Parathyroid adenoma (tissue), 2 donors: ENCODE data around the gene ZNF639.
A peak's percentile ranks its signal among the peaks of the same experiment; 100 is the strongest.

ENCODE experiments used
- H2AFZ ChIP-seq: fragments of 300-600 bp; sonication (generic); one replicate; pipeline ENCODE4 v1.7.0; 2017; ENCODE audit warnings: antibody characterized with exemption, mild to moderate bottlenecking
- H3K27ac ChIP-seq: fragments of 300-600 bp; sonication (generic); one replicate; pipeline ENCODE4 v1.7.0; 2017
- H3K27me3 ChIP-seq: fragments of 300-600 bp; sonication (generic); one replicate; pipeline ENCODE4 v1.7.0; 2017; ENCODE audit warnings: low read length; ENCODE audit not compliant: control insufficient read depth, insufficient read depth
- H3K36me3 ChIP-seq: fragments of 300-600 bp; sonication (generic); one replicate; pipeline ENCODE4 v1.7.0; 2017; ENCODE audit warnings: low read length; ENCODE audit not compliant: control insufficient read depth, insufficient read depth
- H3K4me1 ChIP-seq: fragments of 300-600 bp; sonication (generic); one replicate; pipeline ENCODE4 v1.7.0; 2017; ENCODE audit warnings: control low read depth
- H3K4me2 ChIP-seq: fragments of 300-600 bp; sonication (generic); one replicate; pipeline ENCODE4 v1.7.0; 2017; ENCODE audit warnings: low read length
- H3K4me3 ChIP-seq: fragments of 300-600 bp; sonication (generic); one replicate; pipeline ENCODE4 v1.7.0; 2017; ENCODE audit warnings: low read depth, low read length
- H3K79me2 ChIP-seq: fragments of 300-600 bp; sonication (generic); one replicate; pipeline ENCODE4 v1.7.0; 2017; ENCODE audit warnings: control low read depth
- H3K9ac ChIP-seq: fragments of 300-600 bp; sonication (generic); one replicate; pipeline ENCODE4 v1.7.0; 2017; ENCODE audit warnings: mild to moderate bottlenecking
- H3K9me3 ChIP-seq: fragments of 300-600 bp; sonication (generic); one replicate; pipeline ENCODE4 v1.7.0; 2017; ENCODE audit warnings: low read length; ENCODE audit not compliant: control insufficient read depth
- CTCF ChIP-seq: fragments of 300-600 bp; sonication (generic); IDR thresholded peaks from one replicate; pipeline ENCODE4 v1.7.0; 2017; ENCODE audit warnings: antibody characterized with exemption, mild to moderate bottlenecking
- donor health status: primary hyperparathyroidism.

ZNF639 gene

DNA sequence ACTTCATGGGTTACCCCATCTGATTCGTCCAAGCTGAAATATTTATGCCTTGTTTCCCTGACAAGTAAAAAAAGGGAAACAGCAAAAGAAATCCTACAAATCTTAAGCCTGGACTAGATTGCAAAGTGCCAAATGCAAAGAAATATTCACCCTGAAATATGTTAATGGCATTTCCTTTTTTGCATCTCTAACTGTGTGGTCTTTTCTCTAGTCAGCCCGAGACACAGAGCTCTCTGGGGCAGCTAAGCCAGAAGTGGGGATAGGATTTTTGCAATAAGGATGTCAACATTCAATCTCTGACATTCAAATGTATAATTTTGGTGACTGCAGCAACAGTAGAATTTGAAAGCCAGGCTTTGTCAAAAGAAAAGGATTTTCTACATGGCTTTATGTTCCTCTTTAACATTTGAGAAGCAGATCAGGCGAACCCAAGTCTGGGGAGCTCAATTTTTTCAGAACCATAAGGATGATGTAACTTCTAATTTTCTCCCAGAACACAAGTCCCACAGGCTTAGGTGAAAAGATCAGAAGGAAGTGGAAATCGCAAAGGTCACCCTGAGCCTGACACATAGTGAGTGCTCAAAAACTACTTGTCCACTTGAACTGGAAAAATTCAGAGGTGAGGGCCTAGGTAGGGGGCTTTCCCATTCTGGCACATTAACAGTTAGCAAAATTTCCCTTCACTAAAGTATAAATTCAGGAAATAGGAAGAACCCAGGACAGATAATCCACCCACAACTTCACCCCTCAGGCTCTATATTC is 43.7 kb upstream of the ZNF639 start:
- TF ChIP-seq CTCF: no peak

DNA sequence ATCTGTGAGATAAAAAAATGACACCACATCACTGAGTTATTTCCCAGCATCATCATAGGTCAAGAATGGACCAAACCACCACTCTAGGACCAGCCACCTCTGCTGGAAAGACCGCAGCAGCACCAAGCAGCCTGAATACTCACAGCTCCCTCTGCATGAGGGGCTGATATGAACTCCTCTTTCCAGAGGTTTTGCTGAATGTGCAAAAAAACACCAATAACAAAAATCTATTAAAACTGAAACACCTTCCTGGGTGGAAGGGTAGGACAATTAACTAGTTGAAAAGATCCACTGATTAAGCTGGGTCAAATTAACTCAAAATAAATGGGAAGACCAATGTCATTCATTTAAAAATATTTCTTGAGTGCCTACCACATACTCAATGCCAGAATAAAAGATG is 43.0 kb upstream of the ZNF639 start:
- Histone ChIP-seq H3K4me1 (no peaks in the 10 kb centered on the region), H3K4me2 (no peak overlapping the region), H3K27ac (no peak overlapping the region), H3K79me2 (no peaks in the 10 kb centered on the region), H2AFZ (no peak overlapping the region), H3K4me3 (no peak overlapping the region), H3K27me3 (no peaks in the 10 kb centered on the region), H3K9ac (no peak overlapping the region), H3K9me3 (no peaks in the 10 kb centered on the region), H3K36me3 (no peaks in the 10 kb centered on the region)
- no peak for TF ChIP-seq CTCF

More for the DNA sequence above, 43.7 kb upstream of the ZNF639 start:
- H3K9ac ChIP-seq: no peak overlapping the region
- H3K4me3 ChIP-seq: no peak overlapping the region
- no peak overlapping the region for H3K27ac ChIP-seq
- no peaks in the 10 kb centered on the region for H3K9me3 ChIP-seq
- no peak overlapping the region for H2AFZ ChIP-seq
- no peaks in the 10 kb centered on the region for H3K4me1 ChIP-seq
- H3K27me3 ChIP-seq: no peaks in the 10 kb centered on the region
- H3K36me3 ChIP-seq: no peaks in the 10 kb centered on the region
- no peak overlapping the region for H3K4me2 ChIP-seq
- no peaks in the 10 kb centered on the region for H3K79me2 ChIP-seq

DNA sequence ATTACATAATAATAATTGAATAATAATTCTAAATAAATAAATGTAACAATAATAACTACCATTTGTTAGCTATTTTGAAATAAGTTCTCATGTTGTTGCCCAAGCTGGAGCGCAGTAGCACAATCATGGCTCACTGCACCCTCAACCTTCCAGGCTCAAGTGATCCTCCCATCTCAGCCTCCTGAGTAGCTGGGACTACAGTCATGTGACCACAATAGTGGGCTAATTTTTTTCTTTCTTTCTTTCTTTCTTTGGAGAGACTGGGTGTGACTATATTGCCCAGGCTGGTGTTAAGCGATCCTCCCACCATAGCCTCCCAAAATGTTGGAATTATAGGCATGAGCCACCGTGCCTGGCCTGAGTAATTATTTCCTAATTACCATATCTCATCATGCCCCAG is 41.0 kb upstream of the ZNF639 start:
- no peak overlapping the region for H3K4me2 ChIP-seq
- no peak overlapping the region for H3K27ac ChIP-seq
- TF ChIP-seq CTCF: no peak
- H3K79me2 ChIP-seq: no peaks in the 10 kb centered on the region
- H3K4me3 ChIP-seq: no peak overlapping the region
- H2AFZ ChIP-seq: no peak overlapping the region
- H3K36me3 ChIP-seq: no peaks in the 10 kb centered on the region
- H3K27me3 ChIP-seq: no peaks in the 10 kb centered on the region
- H3K9ac ChIP-seq: no peak overlapping the region
- H3K4me1 ChIP-seq: no peaks in the 10 kb centered on the region
- no peaks in the 10 kb centered on the region for H3K9me3 ChIP-seq

- Histone ChIP-seq H2AFZ (peak overlapping the region; percentile 1), H3K9me3 (no peaks in the 10 kb centered on the region), H3K4me3 (no peak overlapping the region), H3K27me3 (no peaks in the 10 kb centered on the region), H3K27ac (no peak overlapping the region), H3K36me3 (no peaks in the 10 kb centered on the region), H3K4me2 (no peak overlapping the region), H3K9ac (no peak overlapping the region), H3K4me1 (peaks cover 14% of the 10 kb centered on the region), H3K79me2 (no peaks in the 10 kb centered on the region)
- TF ChIP-seq CTCF: no peak
Measured at GRCh38 chr3:179286331-179286730, 36.5 kb upstream of the ZNF639 start.

GRCh38 chr3:179288845-179289244 is 34.0 kb upstream of the ZNF639 start:
- no peaks in the 10 kb centered on the region for H3K9me3 ChIP-seq
- no peak for TF ChIP-seq CTCF
- H3K36me3 ChIP-seq: no peaks in the 10 kb centered on the region
- H3K4me2 ChIP-seq: peak overlapping the region; percentile 53
- H3K4me3 ChIP-seq: peak overlapping the region; percentile 33
- no peaks in the 10 kb centered on the region for H3K79me2 ChIP-seq
- peak overlapping the region; percentile 26 for H3K27ac ChIP-seq
- no peaks in the 10 kb centered on the region for H3K27me3 ChIP-seq
- peak overlapping the region; percentile 31 for H2AFZ ChIP-seq
- peaks cover 14% of the 10 kb centered on the region for H3K4me1 ChIP-seq
- no peak overlapping the region for H3K9ac ChIP-seq
